ENCODE data around the gene PPIP5K1.
A peak's percentile ranks its signal among the peaks of the same experiment; 100 is the strongest.
"Not testable (repeated sequence)": the region's sequence is repeated elsewhere in the genome, so short reads cannot be mapped to it uniquely, and the experiment has no call there.

Gene PPIP5K1

DNA sequence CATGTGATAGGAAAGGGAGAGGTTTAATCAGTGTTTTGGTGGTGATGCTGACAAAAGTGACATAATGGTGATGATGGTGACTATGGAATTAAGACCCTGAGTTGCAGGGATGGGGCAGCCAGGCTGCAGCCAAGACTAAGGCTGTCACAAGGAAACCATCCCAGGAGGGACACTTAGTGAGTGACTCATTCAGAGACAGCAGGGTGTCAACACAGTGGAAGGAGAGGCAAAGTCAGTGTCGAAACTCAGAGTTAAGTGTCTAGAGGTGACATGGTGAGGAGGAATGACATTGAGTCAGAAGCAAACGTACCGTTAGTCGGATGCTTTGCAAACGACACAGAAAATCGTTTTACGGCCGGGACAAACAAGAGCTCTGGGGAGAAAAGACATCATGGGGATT is 26.2 kb downstream of the PPIP5K1 start:
- H3K27me3 Mint-ChIP-seq; H3K36me3 Mint-ChIP-seq; H3K4me3 Mint-ChIP-seq; H3K9me3 Mint-ChIP-seq; ATAC-seq (replicated peaks); H3K27ac Mint-ChIP-seq; H3K4me1 Mint-ChIP-seq; DNase-seq: not testable (repeated sequence)

DNA sequence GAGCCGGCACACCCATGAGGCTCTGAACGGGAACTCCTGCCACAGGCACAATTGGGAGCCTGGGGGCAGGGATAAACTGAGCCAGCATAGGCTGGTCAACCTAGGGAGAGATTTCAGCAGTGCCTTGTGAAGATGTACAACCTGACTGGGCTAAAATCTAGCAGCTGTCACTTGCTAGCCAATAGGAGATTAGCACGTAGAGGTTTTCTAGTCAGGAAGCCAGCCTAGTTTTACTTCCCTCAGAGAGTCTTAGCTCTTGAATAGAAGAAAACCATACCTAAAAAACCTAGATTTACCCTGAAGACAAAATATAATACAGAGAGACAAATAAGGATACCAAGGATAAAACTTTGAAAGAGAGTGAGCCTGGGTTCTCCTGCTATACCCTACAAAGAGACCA is 27.3 kb downstream of the PPIP5K1 start:
- H3K9me3 Mint-ChIP-seq, H3K4me1 Mint-ChIP-seq, H3K27ac Mint-ChIP-seq, DNase-seq, H3K27me3 Mint-ChIP-seq, H3K4me3 Mint-ChIP-seq: not testable (repeated sequence)
- H3K36me3 Mint-ChIP-seq: peaks cover 9 to 15% of the 10 kb centered on the region in 2 donors
- peak; percentile 60 to 62 for ATAC-seq (replicated peaks)

GRCh38 chr15:43552986-43553385 is 37.0 kb downstream of the PPIP5K1 start:
- H3K4me3 Mint-ChIP-seq: no peak overlapping the region
- no peak for ATAC-seq (replicated peaks)
- no peaks in the 10 kb centered on the region for H3K4me1 Mint-ChIP-seq
- DNase-seq: no peak
- peaks cover 23 to 31% of the 10 kb centered on the region in 2 donors for H3K36me3 Mint-ChIP-seq
- H3K9me3 Mint-ChIP-seq: no peaks in the 10 kb centered on the region
- H3K27me3 Mint-ChIP-seq: no peaks in the 10 kb centered on the region
- no peak overlapping the region for H3K27ac Mint-ChIP-seq

GRCh38 chr15:43552256-43552655 is 37.8 kb downstream of the PPIP5K1 start:
- Mint-ChIP-seq H3K36me3 (peaks cover 24 to 34% of the 10 kb centered on the region in 2 donors), H3K4me3 (no peak overlapping the region)
- no peak for ATAC-seq (replicated peaks)

DNA sequence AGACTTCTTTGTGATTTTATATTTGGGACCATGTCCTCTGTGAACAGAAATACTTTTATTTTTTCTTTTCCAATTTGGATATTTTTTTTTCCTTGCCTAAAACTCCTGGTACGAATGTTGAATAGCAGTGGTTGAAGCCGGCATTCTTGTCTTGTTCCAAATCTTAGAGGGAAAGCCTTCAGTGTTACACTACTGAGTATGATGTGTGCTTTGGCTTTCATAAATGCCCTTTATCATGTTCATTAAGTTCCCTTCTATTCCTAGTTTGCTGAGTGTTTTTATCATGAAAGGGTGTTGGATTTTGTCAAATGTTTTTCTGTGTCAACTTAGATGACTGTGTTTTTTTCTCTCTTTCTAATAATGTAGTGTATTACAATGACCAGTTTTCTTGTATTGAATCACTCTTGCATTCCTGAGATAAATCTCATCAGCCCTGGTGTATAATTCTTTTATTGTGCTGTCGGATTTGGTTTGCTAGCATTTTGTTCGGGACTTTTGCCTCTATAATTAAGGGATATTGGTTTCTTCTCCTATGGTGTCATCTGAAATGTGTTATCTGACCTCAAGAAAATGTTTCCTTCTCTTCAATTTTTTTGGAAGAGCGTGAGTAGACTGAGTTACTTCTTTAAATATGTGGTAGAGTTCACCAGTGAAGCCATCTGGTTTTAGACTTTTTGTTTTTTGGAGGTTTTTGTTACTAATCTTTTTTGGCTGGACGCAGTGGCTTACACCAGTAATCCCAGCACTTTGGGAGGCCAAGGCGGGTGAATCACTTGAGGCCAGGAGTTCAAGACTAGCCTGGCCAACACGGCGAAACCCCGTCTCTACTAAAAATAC is 39.3 kb downstream of the PPIP5K1 start:
- Mint-ChIP-seq H3K36me3 (peaks cover 26 to 39% of the 10 kb centered on the region in 2 donors), H3K9me3 (no peaks in the 10 kb centered on the region), H3K27ac (no peak overlapping the region), H3K4me1 (no peaks in the 10 kb centered on the region), H3K4me3 (no peak overlapping the region), H3K27me3 (no peaks in the 10 kb centered on the region)
- DNase-seq (no peak), ATAC-seq (replicated peaks) (no peak)

More at GRCh38 chr15:43552256-43552655, 37.8 kb downstream of the PPIP5K1 start:
- no peaks in the 10 kb centered on the region for H3K27me3 Mint-ChIP-seq
- no peak for DNase-seq
- H3K9me3 Mint-ChIP-seq: no peaks in the 10 kb centered on the region
- no peak overlapping the region for H3K27ac Mint-ChIP-seq
- H3K4me1 Mint-ChIP-seq: no peaks in the 10 kb centered on the region

DNA sequence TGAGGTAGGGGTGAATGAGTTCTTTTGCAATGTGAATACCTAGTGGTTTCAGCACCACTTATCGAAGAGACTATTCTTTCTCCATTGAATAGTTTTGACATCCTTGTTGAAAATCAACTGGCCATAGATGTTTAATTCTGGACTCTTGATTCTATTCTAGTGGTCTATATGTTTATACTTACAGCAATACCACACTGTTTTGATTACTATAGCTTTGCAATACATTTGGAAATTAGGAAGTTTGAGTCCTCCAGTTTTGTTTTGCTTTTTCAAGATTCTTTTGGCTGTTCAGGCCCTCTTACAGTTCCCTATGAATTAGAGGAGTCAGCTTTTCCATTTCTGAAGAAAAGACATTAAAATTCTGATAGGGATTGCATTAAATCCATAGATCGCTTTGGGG is 42.5 kb downstream of the PPIP5K1 start:
- no peak for ATAC-seq (replicated peaks)
- DNase-seq: no peak
- Mint-ChIP-seq H3K27me3 (no peaks in the 10 kb centered on the region), H3K27ac (no peak overlapping the region), H3K36me3 (peaks cover 23 to 33% of the 10 kb centered on the region in 2 donors), H3K4me1 (no peaks in the 10 kb centered on the region), H3K4me3 (no peak overlapping the region), H3K9me3 (no peaks in the 10 kb centered on the region)

DNA sequence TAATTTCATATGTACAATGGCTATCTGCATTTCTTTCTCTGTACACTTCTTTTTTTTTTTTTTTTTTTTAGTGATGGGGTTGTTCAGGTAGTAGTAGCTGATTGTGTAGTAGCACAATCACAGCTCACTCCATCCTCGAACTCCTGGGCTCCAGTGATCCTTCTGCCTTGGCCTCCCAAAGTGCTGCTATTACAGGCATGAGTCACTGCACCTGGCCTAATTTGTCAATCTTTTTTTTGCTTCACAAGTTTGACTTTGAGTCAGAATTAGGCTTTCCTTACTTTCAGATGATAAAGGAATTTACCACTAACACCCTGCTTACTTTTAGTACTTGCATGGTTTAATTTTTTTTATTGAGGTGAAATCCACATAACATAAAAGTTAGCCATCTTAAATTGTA is 44.6 kb downstream of the PPIP5K1 start:
- Mint-ChIP-seq H3K27me3 (no peaks in the 10 kb centered on the region), H3K4me1 (no peaks in the 10 kb centered on the region), H3K4me3 (no peak overlapping the region), H3K9me3 (no peaks in the 10 kb centered on the region), H3K27ac (no peak overlapping the region), H3K36me3 (peaks cover 14 to 23% of the 10 kb centered on the region in 2 donors)
- no peak for ATAC-seq (replicated peaks)
- DNase-seq: no peak

DNA sequence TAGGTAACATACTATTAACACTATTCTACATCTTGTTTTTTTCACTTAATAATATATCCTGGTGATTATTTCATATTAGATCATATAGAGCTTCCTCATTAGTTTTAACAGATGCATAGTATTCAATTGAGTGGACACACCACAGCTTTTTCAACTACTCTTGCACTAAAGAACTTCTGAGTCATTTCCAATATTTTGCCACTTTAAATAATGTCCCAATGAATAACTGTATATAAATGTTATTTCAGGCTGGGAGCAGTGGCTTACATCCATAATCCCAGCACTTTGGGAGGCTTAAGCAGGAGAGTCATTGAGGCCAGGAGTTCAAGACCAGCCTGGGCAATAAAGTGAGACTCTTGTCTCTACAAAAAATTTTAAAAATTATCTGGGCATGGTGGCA is 45.7 kb downstream of the PPIP5K1 start:
- H3K4me3 Mint-ChIP-seq: no peak overlapping the region
- no peak for DNase-seq
- no peaks in the 10 kb centered on the region for H3K4me1 Mint-ChIP-seq
- H3K36me3 Mint-ChIP-seq: peaks cover 15 to 20% of the 10 kb centered on the region in 2 donors
- no peaks in the 10 kb centered on the region for H3K27me3 Mint-ChIP-seq
- H3K9me3 Mint-ChIP-seq: no peaks in the 10 kb centered on the region
- H3K27ac Mint-ChIP-seq: no peak overlapping the region
- no peak for ATAC-seq (replicated peaks)

GRCh38 chr15:43541785-43542184 is 48.2 kb downstream of the PPIP5K1 start:
- Mint-ChIP-seq H3K9me3 (no peaks in the 10 kb centered on the region), H3K27ac (no peak overlapping the region), H3K27me3 (no peaks in the 10 kb centered on the region), H3K4me3 (no peak overlapping the region), H3K36me3 (peaks cover 9 to 10% of the 10 kb centered on the region in 2 donors), H3K4me1 (no peaks in the 10 kb centered on the region)
- ATAC-seq (replicated peaks): no peak
- no peak for DNase-seq

DNA sequence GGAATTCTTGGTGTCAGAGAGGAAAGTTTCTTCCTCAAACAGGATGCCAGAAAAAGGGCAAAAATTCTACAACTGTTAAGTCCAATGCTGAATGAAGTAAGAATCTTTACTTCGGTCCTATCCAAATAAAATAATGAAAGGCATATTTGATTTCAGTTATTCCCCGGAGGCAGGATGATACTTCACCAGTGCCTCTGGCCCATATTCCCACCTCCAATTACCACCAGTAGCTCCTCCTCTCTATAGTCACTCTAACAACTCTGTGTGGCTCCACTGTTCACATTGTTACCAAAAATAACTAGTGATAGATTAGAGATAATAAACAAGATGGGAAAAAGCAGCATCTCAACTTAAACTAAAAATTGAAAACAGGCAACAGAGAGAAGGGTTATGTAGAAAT is 51.9 kb downstream of the PPIP5K1 start:
- no peak overlapping the region for H3K27ac Mint-ChIP-seq
- no peaks in the 10 kb centered on the region for H3K4me1 Mint-ChIP-seq
- no peak overlapping the region for H3K4me3 Mint-ChIP-seq
- H3K9me3 Mint-ChIP-seq: no peaks in the 10 kb centered on the region
- DNase-seq: no peak
- peaks cover 7 to 25% of the 10 kb centered on the region in 2 donors for H3K36me3 Mint-ChIP-seq
- ATAC-seq (replicated peaks): no peak
- no peaks in the 10 kb centered on the region for H3K27me3 Mint-ChIP-seq

GRCh38 chr15:43534897-43535296 is 55.1 kb downstream of the PPIP5K1 start:
- no peak for ATAC-seq (replicated peaks)
- H3K4me1 Mint-ChIP-seq: no peaks in the 10 kb centered on the region
- H3K36me3 Mint-ChIP-seq: peaks cover 7 to 26% of the 10 kb centered on the region in 2 donors
- H3K27ac Mint-ChIP-seq: no peak overlapping the region
- no peaks in the 10 kb centered on the region for H3K27me3 Mint-ChIP-seq
- H3K9me3 Mint-ChIP-seq: no peaks in the 10 kb centered on the region
- no peak for DNase-seq
- H3K4me3 Mint-ChIP-seq: no peak overlapping the region

- not testable (repeated sequence) for H3K9me3 Mint-ChIP-seq
These were observed 57.2 kb downstream of the PPIP5K1 start for GRCh38 chr15:43532826-43533225.

GRCh38 chr15:43531018-43531670 is 58.9 kb downstream of the PPIP5K1 start:
- no peaks in the 10 kb centered on the region for H3K9me3 Mint-ChIP-seq
- peaks cover 0 to 22% of the 10 kb centered on the region in 2 donors for H3K36me3 Mint-ChIP-seq
- H3K4me1 Mint-ChIP-seq: no peaks in the 10 kb centered on the region
- no peak overlapping the region for H3K4me3 Mint-ChIP-seq
- ATAC-seq (replicated peaks): no peak
- no peak overlapping the region for H3K27ac Mint-ChIP-seq
- no peak for DNase-seq
- H3K27me3 Mint-ChIP-seq: no peaks in the 10 kb centered on the region

More at GRCh38 chr15:43532826-43533225, 57.2 kb downstream of the PPIP5K1 start:
- H3K4me3 Mint-ChIP-seq; H3K4me1 Mint-ChIP-seq; ATAC-seq (replicated peaks); DNase-seq; H3K27ac Mint-ChIP-seq; H3K27me3 Mint-ChIP-seq: not testable (repeated sequence)
- H3K36me3 Mint-ChIP-seq: peaks cover 0 to 22% of the 10 kb centered on the region in 2 donors

DNA sequence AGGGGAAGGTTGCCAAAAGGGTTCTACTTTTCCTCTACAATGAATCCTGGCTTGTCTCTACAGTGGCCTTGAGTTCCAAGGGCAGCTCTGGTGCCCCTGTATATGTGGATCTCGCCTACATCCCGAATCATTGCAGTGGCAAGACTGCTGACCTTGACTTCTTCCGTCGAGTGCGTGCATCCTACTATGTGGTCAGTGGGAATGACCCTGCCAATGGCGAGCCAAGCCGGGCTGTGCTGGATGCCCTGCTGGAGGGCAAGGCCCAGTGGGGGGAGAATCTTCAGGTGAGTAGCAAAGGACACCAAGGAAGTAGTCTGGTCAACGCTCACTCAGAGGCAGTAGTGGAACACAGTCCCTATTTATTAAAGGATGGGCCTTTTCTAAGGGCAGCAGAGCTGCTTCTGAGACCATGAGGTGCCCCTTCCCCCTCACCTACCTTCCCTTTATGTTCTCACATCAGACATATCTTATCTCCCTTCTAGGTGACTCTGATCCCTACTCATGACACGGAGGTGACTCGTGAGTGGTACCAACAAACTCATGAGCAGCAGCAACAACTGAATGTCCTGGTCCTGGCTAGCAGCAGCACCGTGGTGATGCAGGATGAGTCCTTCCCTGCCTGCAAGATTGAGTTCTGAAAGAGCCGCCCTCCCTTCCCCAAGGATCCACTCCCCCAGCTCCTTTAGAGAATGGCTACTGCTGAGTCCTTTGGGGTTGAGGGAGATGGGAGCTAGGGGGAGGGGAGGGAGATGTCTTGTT is 60.2 kb downstream of the PPIP5K1 start:
- H3K27ac Mint-ChIP-seq: no peak overlapping the region
- ATAC-seq (replicated peaks): no peak
- no peak for DNase-seq
- peaks cover 0 to 4% of the 10 kb centered on the region in 2 donors for H3K4me1 Mint-ChIP-seq
- H3K4me3 Mint-ChIP-seq: no peak overlapping the region
- no peaks in the 10 kb centered on the region for H3K27me3 Mint-ChIP-seq
- H3K36me3 Mint-ChIP-seq: peaks cover 0 to 16% of the 10 kb centered on the region in 2 donors
- H3K9me3 Mint-ChIP-seq: no peaks in the 10 kb centered on the region

Data from stimulated activated naive B cell treated with anti-CD40 and anti-IgM and Interleukin-4, amounts not matched to agents 10 μg/mL and 1 μg/mL and 100 μg/mL, for 72 hours (primary cell).